Kidney (tissue), 14 donors: ENCODE results near the gene ETF1. TPM values are rescaled to one million over a fixed set of nuclear protein-coding genes. Genes with fewer than 3 reads are reported as not detected.

ENCODE experiments used
- DNase-seq, 5 donors: peaks; one replicate each; pipeline ENCODE4 v3.0.0-alpha.2; 2013 to 2020
- FAIRE-seq: peaks from 2 replicates; lab custom pipeline; 2012; peaks lifted over from hg19 to GRCh38; lab: Jason Lieb, UNC
- H3K27ac ChIP-seq, 2 donors: one replicate each; pipeline ENCODE4 v1.7.0; 2013; ENCODE audit warnings: low read depth in 2 of 2, low read length in 2 of 2, inconsistent platforms in 1 of 2
- H3K27me3 ChIP-seq: one replicate; pipeline ENCODE4 v1.7.1; 2013; ENCODE audit warnings: low read length, inconsistent platforms; ENCODE audit not compliant: control insufficient read depth, insufficient read depth
- H3K36me3 ChIP-seq, 3 donors: one replicate each; pipeline versions ENCODE4 v1.7.0 to v1.7.1; 2013; ENCODE audit warnings: low read length in 3 of 3, control low read depth in 1 of 3, inconsistent platforms in 1 of 3; ENCODE audit not compliant: insufficient read depth in 3 of 3, control insufficient read depth in 2 of 3
- H3K4me1 ChIP-seq, 3 donors: one replicate each; pipeline versions ENCODE4 v1.7.0 to v1.7.1; 2013; ENCODE audit warnings: low read length in 3 of 3, inconsistent platforms in 1 of 3, low read depth in 1 of 3; ENCODE audit not compliant: control insufficient read depth in 2 of 3, insufficient read depth in 2 of 3
- H3K4me3 ChIP-seq, 3 donors: one replicate each; pipeline versions ENCODE4 v1.7.0 to v1.8.1; 2013; ENCODE audit warnings: low read length in 3 of 3, control low read depth in 1 of 3, inconsistent platforms in 1 of 3
- H3K9ac ChIP-seq, 3 donors: one replicate each; pipeline versions ENCODE4 v1.7.0 to v1.7.1; 2013; ENCODE audit warnings: low read length in 3 of 3, control low read depth in 1 of 3, inconsistent platforms in 1 of 3
- H3K9me3 ChIP-seq, 3 donors: one replicate each; pipeline versions ENCODE4 v1.7.0 to v1.7.1; 2013; ENCODE audit warnings: low read length in 3 of 3, control low read depth in 1 of 3, inconsistent platforms in 1 of 3; ENCODE audit not compliant: control insufficient read depth in 2 of 3, insufficient read depth in 1 of 3
- CTCF ChIP-seq: IDR thresholded peaks from 3 replicates; pipeline ENCODE4 v1.5.1; 2012; ENCODE audit warnings: mild to moderate bottlenecking, moderate library complexity, borderline replicate concordance; ENCODE audit not compliant: insufficient read depth; ENCODE audit errors: extremely low read depth
- intact Hi-C: fragments of 100-400 bp; cut with DNase I; formaldehyde crosslinking; loops from one replicate; pipeline ENCODE4 v1.11.1; 2022
- polyA plus RNA-seq: library from polyadenylated mRNA; stranded (reverse); fragments of 350-450 nt; fragmentation: Illumina TruSeq; extraction: RNeasy Lipid Tissue Mini Kit (QIAGEN cat#74804); gene quantifications from one replicate; pipeline ENCODE4 v1.2.3, GENCODE V29; 2014; ENCODE audit warnings: low read depth, low replicate concordance; ENCODE audit not compliant: insufficient read depth
- total RNA-seq: library from RNA; stranded (reverse); fragmentation: NEBNext Ultra II Directional; extraction: Animal tissue kit (Norgen Biotek cat#: 25700); gene quantifications from one replicate; pipeline ENCODE4 v1.2.1, GENCODE V29; 2021
- donor health status: control.
- donor health status: control.
- donor health status: control.
- donor health status: control.
- donor health status: control.
- donor health status: DM: yes; HTN: yes; CAD: no.
- donor health status: Normal renal cell carcinoma (clear cell type).

Gene ETF1
- total and polyA plus RNA-seq, 2 donors from 2014 or later, result 37.5 to 85.6 TPM

- H3K4me3 ChIP-seq, result no peak overlapping the region
- no peaks in the 10 kb centered on the region for H3K36me3 ChIP-seq
- TF ChIP-seq CTCF, result no peak
- intact Hi-C loops, result no loop called here
- no peak overlapping the region for H3K9ac ChIP-seq
- H3K27me3 ChIP-seq, result no peaks in the 10 kb centered on the region
- no peak overlapping the region for H3K27ac ChIP-seq
- peaks cover 0 to 6% (median 5%) of the 10 kb centered on the region in 3 donors for H3K4me1 ChIP-seq
- H3K9me3 ChIP-seq, result no peaks in the 10 kb centered on the region
- FAIRE-seq (no peak), DNase-seq (no peak)
Observed at GRCh38 chr5:138459311-138459933, 83.6 kb downstream of the ETF1 start.

GRCh38 chr5:138458856-138459255 is 84.2 kb downstream of the ETF1 start:
- FAIRE-seq (no peak), DNase-seq (no peak)
- Histone ChIP-seq H3K9ac (no peak overlapping the region), H3K27ac (no peak overlapping the region), H3K36me3 (no peaks in the 10 kb centered on the region), H3K4me1 (peaks cover 0 to 6% (median 5%) of the 10 kb centered on the region in 3 donors), H3K27me3 (no peaks in the 10 kb centered on the region), H3K9me3 (no peaks in the 10 kb centered on the region), H3K4me3 (no peak overlapping the region)
- intact Hi-C loops, result no loop called here
- TF ChIP-seq CTCF, result no peak

GRCh38 chr5:138458384-138458783 is 84.7 kb downstream of the ETF1 start:
- Histone ChIP-seq H3K27ac (no peak overlapping the region), H3K36me3 (no peaks in the 10 kb centered on the region), H3K9ac (no peak overlapping the region), H3K27me3 (no peaks in the 10 kb centered on the region), H3K4me3 (peak overlapping the region in 1 of 3 donors; percentile 23), H3K4me1 (peaks cover 0 to 4% (median 3%) of the 10 kb centered on the region in 3 donors), H3K9me3 (no peaks in the 10 kb centered on the region)
- DNase-seq (peak in 2 of 5 donors; percentile 47 to 58), FAIRE-seq (no peak)
- intact Hi-C loops, result no loop called here
- TF ChIP-seq CTCF, result no peak
